ENCODE measurements around the gene SCGN.

The SCGN gene

GRCh38 chr6:25706314-25707014 is 54.4 kb downstream of the SCGN start:
- H3K4me3 Mint-ChIP-seq, result no peak overlapping the region
- DNase-seq (ENCODE audit: low spot score in 2 of 2), result no peak
- H3K9me3 Mint-ChIP-seq, result no peaks in the 10 kb centered on the region

GRCh38 chr6:25709761-25710160 is 57.7 kb downstream of the SCGN start:
- Mint-ChIP-seq H3K4me1 (no peaks in the 10 kb centered on the region), H3K9me3 (no peaks in the 10 kb centered on the region), H3K4me3 (no peak overlapping the region), H3K27me3 (peaks cover 7% of the 10 kb centered on the region), H3K36me3 (no peaks in the 10 kb centered on the region), H3K27ac (no peak overlapping the region)
- ATAC-seq (ENCODE audit: low read depth) (no peak), DNase-seq (ENCODE audit: low spot score in 2 of 2) (no peak)

More at GRCh38 chr6:25706314-25707014, 54.4 kb downstream of the SCGN start:
- H3K4me1 Mint-ChIP-seq, result no peaks in the 10 kb centered on the region
- H3K36me3 Mint-ChIP-seq, result no peaks in the 10 kb centered on the region
- no peak overlapping the region for H3K27ac Mint-ChIP-seq
- ATAC-seq (ENCODE audit: low read depth), result no peak
- peaks cover 7% of the 10 kb centered on the region for H3K27me3 Mint-ChIP-seq

GRCh38 chr6:25710287-25710686 is 58.3 kb downstream of the SCGN start:
- ATAC-seq (ENCODE audit: low read depth) (no peak), DNase-seq (ENCODE audit: low spot score in 2 of 2) (no peak)
- Mint-ChIP-seq H3K27me3 (peaks cover 7% of the 10 kb centered on the region), H3K9me3 (no peaks in the 10 kb centered on the region), H3K4me1 (no peaks in the 10 kb centered on the region), H3K27ac (no peak overlapping the region), H3K4me3 (no peak overlapping the region), H3K36me3 (no peaks in the 10 kb centered on the region)

- no peak for ATAC-seq (ENCODE audit: low read depth)
- Mint-ChIP-seq H3K4me1 (no peaks in the 10 kb centered on the region), H3K4me3 (no peak overlapping the region), H3K36me3 (no peaks in the 10 kb centered on the region), H3K9me3 (no peaks in the 10 kb centered on the region), H3K27me3 (peaks cover 3% of the 10 kb centered on the region), H3K27ac (no peak overlapping the region)
- DNase-seq (ENCODE audit: low spot score in 2 of 2), result no peak
These were observed 61.8 kb downstream of the SCGN start for GRCh38 chr6:25713824-25714223.

- Mint-ChIP-seq H3K36me3 (no peaks in the 10 kb centered on the region), H3K27me3 (peaks cover 3% of the 10 kb centered on the region), H3K4me3 (no peak overlapping the region), H3K27ac (no peak overlapping the region), H3K9me3 (no peaks in the 10 kb centered on the region), H3K4me1 (no peaks in the 10 kb centered on the region)
- ATAC-seq (ENCODE audit: low read depth) (no peak), DNase-seq (ENCODE audit: low spot score in 2 of 2) (no peak)
These were observed 62.8 kb downstream of the SCGN start for GRCh38 chr6:25714765-25715164.

- H3K27me3 Mint-ChIP-seq, result peaks cover 7% of the 10 kb centered on the region
- ATAC-seq (ENCODE audit: low read depth), result no peak
- DNase-seq (ENCODE audit: low spot score in 2 of 2), result no peak
- no peaks in the 10 kb centered on the region for H3K36me3 Mint-ChIP-seq
- peaks cover 4% of the 10 kb centered on the region for H3K4me1 Mint-ChIP-seq
- no peak overlapping the region for H3K4me3 Mint-ChIP-seq
- no peaks in the 10 kb centered on the region for H3K9me3 Mint-ChIP-seq
- no peak overlapping the region for H3K27ac Mint-ChIP-seq
These were observed 63.8 kb downstream of the SCGN start for GRCh38 chr6:25715794-25716193.

- H3K4me1 Mint-ChIP-seq, result peaks cover 4% of the 10 kb centered on the region
- H3K4me3 Mint-ChIP-seq, result no peak overlapping the region
- no peaks in the 10 kb centered on the region for H3K9me3 Mint-ChIP-seq
- peak in 1 of 2 donors; percentile 18 for DNase-seq (ENCODE audit: low spot score in 2 of 2)
- H3K27ac Mint-ChIP-seq, result no peak overlapping the region
- H3K36me3 Mint-ChIP-seq, result no peaks in the 10 kb centered on the region
- H3K27me3 Mint-ChIP-seq, result peaks cover 12% of the 10 kb centered on the region
- no peak for ATAC-seq (ENCODE audit: low read depth)
These were observed 66.1 kb downstream of the SCGN start for GRCh38 chr6:25717866-25718740.

- no peaks in the 10 kb centered on the region for H3K36me3 Mint-ChIP-seq
- H3K4me3 Mint-ChIP-seq, result no peak overlapping the region
- no peaks in the 10 kb centered on the region for H3K4me1 Mint-ChIP-seq
- H3K9me3 Mint-ChIP-seq, result no peaks in the 10 kb centered on the region
- H3K27ac Mint-ChIP-seq, result no peak overlapping the region
- no peak for ATAC-seq (ENCODE audit: low read depth)
- H3K27me3 Mint-ChIP-seq, result peaks cover 6% of the 10 kb centered on the region
- no peak for DNase-seq (ENCODE audit: low spot score in 2 of 2)
These were observed 74.3 kb downstream of the SCGN start for GRCh38 chr6:25726122-25726911.

GRCh38 chr6:25727028-25727427 is 75.0 kb downstream of the SCGN start:
- no peaks in the 10 kb centered on the region for H3K9me3 Mint-ChIP-seq
- ATAC-seq (ENCODE audit: low read depth), result no peak
- H3K27me3 Mint-ChIP-seq, result peaks cover 7% of the 10 kb centered on the region
- H3K4me1 Mint-ChIP-seq, result no peaks in the 10 kb centered on the region
- no peaks in the 10 kb centered on the region for H3K36me3 Mint-ChIP-seq
- no peak overlapping the region for H3K4me3 Mint-ChIP-seq
- DNase-seq (ENCODE audit: low spot score in 2 of 2), result no peak
- H3K27ac Mint-ChIP-seq, result no peak overlapping the region

- ATAC-seq (ENCODE audit: low read depth) (no peak), DNase-seq (ENCODE audit: low spot score in 2 of 2) (no peak)
- H3K4me1 Mint-ChIP-seq, result no peaks in the 10 kb centered on the region
- no peak overlapping the region for H3K27ac Mint-ChIP-seq
- H3K27me3 Mint-ChIP-seq, result peaks cover 8% of the 10 kb centered on the region
- H3K9me3 Mint-ChIP-seq, result no peaks in the 10 kb centered on the region
- no peak overlapping the region for H3K4me3 Mint-ChIP-seq
- no peaks in the 10 kb centered on the region for H3K36me3 Mint-ChIP-seq
These were observed 78.9 kb downstream of the SCGN start for GRCh38 chr6:25730907-25731306.

GRCh38 chr6:25731721-25732120 is 79.7 kb downstream of the SCGN start:
- ATAC-seq (ENCODE audit: low read depth) (no peak), DNase-seq (ENCODE audit: low spot score in 2 of 2) (no peak)
- Mint-ChIP-seq H3K9me3 (peaks cover 2% of the 10 kb centered on the region), H3K4me1 (no peaks in the 10 kb centered on the region), H3K27ac (no peak overlapping the region), H3K27me3 (peaks cover 10% of the 10 kb centered on the region), H3K36me3 (peaks cover 2% of the 10 kb centered on the region), H3K4me3 (no peak overlapping the region)

- H3K9me3 Mint-ChIP-seq, result peaks cover 4% of the 10 kb centered on the region
- no peak overlapping the region for H3K27ac Mint-ChIP-seq
- peaks cover 5% of the 10 kb centered on the region for H3K36me3 Mint-ChIP-seq
- no peaks in the 10 kb centered on the region for H3K4me1 Mint-ChIP-seq
- peaks cover 10% of the 10 kb centered on the region for H3K27me3 Mint-ChIP-seq
- no peak overlapping the region for H3K4me3 Mint-ChIP-seq
- ATAC-seq (ENCODE audit: low read depth), result no peak
- DNase-seq (ENCODE audit: low spot score in 2 of 2), result no peak
These were observed 80.6 kb downstream of the SCGN start for GRCh38 chr6:25732468-25733198.

- peaks cover 9% of the 10 kb centered on the region for H3K27me3 Mint-ChIP-seq
- peaks cover 4% of the 10 kb centered on the region for H3K9me3 Mint-ChIP-seq
- no peak for DNase-seq (ENCODE audit: low spot score in 2 of 2)
- H3K27ac Mint-ChIP-seq, result no peak overlapping the region
- H3K4me1 Mint-ChIP-seq, result no peaks in the 10 kb centered on the region
- peaks cover 5% of the 10 kb centered on the region for H3K36me3 Mint-ChIP-seq
- H3K4me3 Mint-ChIP-seq, result no peak overlapping the region
- ATAC-seq (ENCODE audit: low read depth), result no peak
These were observed 83.2 kb downstream of the SCGN start for GRCh38 chr6:25735261-25735660.
